A549 (cell line): ENCODE measurements around the gene SWAP70. TPM values are rescaled to one million over a fixed set of nuclear protein-coding genes. Genes with fewer than 3 reads are reported as not detected.

Source experiments
- ATAC-seq, 2 experiments: fragments of 200-7000 bp in 1 of 2; fragments of >200 bp in 1 of 2; cut with Nextera tagmentation in 1 of 2; cut with Tn5 transposase in 1 of 2; 3 replicates each; pipeline versions ENCODE4 v1.8.0 to v1.9.1; 2018 to 2020; ENCODE audit warnings: mild to moderate bottlenecking in 1 of 2, moderate library complexity in 1 of 2
- CTCF ChIA-PET: fragments of 300-600 bp; sonication (Branson Sonifier 250); formaldehyde crosslinking; extraction: SDS; loops from one replicate; lab custom pipeline; 2021; ENCODE audit warnings: antibody characterized with exemption, inconsistent platforms; lab: Yijun Ruan, JAX
- POLR2A ChIA-PET: fragments of 350-600 bp; formaldehyde crosslinking; extraction: SDS; loops from one replicate; lab custom pipeline; 2021; ENCODE audit warnings: antibody characterized with exemption, inconsistent platforms; lab: Yijun Ruan, JAX
- DNase-seq, 2 experiments: peaks; one replicate each; pipeline versions ENCODE4 v3.0.0 to v3.0.0-alpha.2; 2011 to 2016; ENCODE audit warnings: low read depth in 1 of 2, low spot score in 1 of 2
- FAIRE-seq: peaks from 2 replicates; lab custom pipeline; 2011; peaks lifted over from hg19 to GRCh38; lab: Jason Lieb, UNC
- H3K27ac ChIP-seq, 2 experiments: fragments of >200 bp; sonication (Bioruptor Twin); formaldehyde crosslinking; 3 replicates each; pipeline ENCODE4 v1.5.1; 2016 to 2017
- H3K4me1 ChIP-seq: fragments of >200 bp; sonication (Bioruptor Twin); formaldehyde crosslinking; 3 replicates; pipeline ENCODE4 v1.6.1; 2016
- H3K4me2 ChIP-seq: fragments of >200 bp; sonication (Bioruptor Twin); formaldehyde crosslinking; 3 replicates; pipeline ENCODE4 v1.6.1; 2016
- H3K4me3 ChIP-seq: fragments of >200 bp; sonication (Bioruptor Twin); formaldehyde crosslinking; 3 replicates; pipeline ENCODE4 v1.5.1; 2016
- H3K9me3 ChIP-seq: fragments of >200 bp; sonication (Bioruptor Twin); formaldehyde crosslinking; 3 replicates; pipeline ENCODE4 v1.6.1; 2016
- ATOH8 ChIP-seq: fragments of 250-450 bp; sonication (Bioruptor Pico); IDR thresholded peaks from 2 replicates; pipeline ENCODE4 v1.5.0; 2020; ENCODE audit warnings: low read depth, mild to moderate bottlenecking, moderate library complexity
- EHF ChIP-seq: fragments of 250-450 bp; sonication (Bioruptor Pico); IDR thresholded peaks from 2 replicates; pipeline ENCODE4 v1.5.0; 2020; ENCODE audit warnings: mild to moderate bottlenecking
- ELK1 ChIP-seq: fragments of 150-350 bp; IDR thresholded peaks from 2 replicates; pipeline ENCODE4 v1.6.1; 2014; ENCODE audit warnings: low read depth, mild to moderate bottlenecking, low read length
- FOXS1 ChIP-seq: fragments of 250-450 bp; sonication (Bioruptor Pico); IDR thresholded peaks from 2 replicates; pipeline ENCODE4 v1.5.0; 2020; ENCODE audit warnings: mild to moderate bottlenecking, moderate library complexity
- JUNB ChIP-seq: fragments of >200 bp; sonication (Bioruptor Twin); formaldehyde crosslinking; IDR thresholded peaks from 2 replicates; pipeline ENCODE4 v1.6.1; 2016
- KDM1A ChIP-seq: fragments of 200-600 bp; sonication (generic); IDR thresholded peaks from 2 replicates; pipeline ENCODE4 v1.6.1; 2016; ENCODE audit warnings: low read depth, mild to moderate bottlenecking
- KDM5A ChIP-seq: fragments of 200-600 bp; sonication (generic); IDR thresholded peaks from 2 replicates; pipeline ENCODE4 v1.6.1; 2016; ENCODE audit warnings: antibody characterized with exemption, mild to moderate bottlenecking
- MAFK ChIP-seq: fragments of 450-650 bp; IDR thresholded peaks from 2 replicates; pipeline ENCODE4 v1.6.1; 2014; ENCODE audit not compliant: partially characterized antibody
- NPAS2 ChIP-seq: fragments of 250-450 bp; sonication (Bioruptor Pico); IDR thresholded peaks from 2 replicates; pipeline ENCODE4 v1.8.0; 2022; ENCODE audit warnings: mild to moderate bottlenecking, moderate library complexity, borderline replicate concordance
- RAD21 ChIP-seq, 2 experiments: fragments of >200 bp in 1 of 2; sonication (Bioruptor Twin) in 1 of 2; formaldehyde crosslinking in 1 of 2; IDR thresholded peaks in 1 of 2; conservative IDR thresholded peaks in 1 of 2; 2 replicates in 1 of 2; 3 replicates in 1 of 2; pipeline ENCODE4 v1.6.1; 2012 to 2018; ENCODE audit warnings: inconsistent platforms in 1 of 2
- RARB ChIP-seq: fragments of 250-450 bp; sonication (Bioruptor Pico); IDR thresholded peaks from 2 replicates; pipeline ENCODE4 v1.8.0; 2021; ENCODE audit warnings: mild to moderate bottlenecking, moderate library complexity
- RFX5 ChIP-seq: fragments of 450-650 bp; IDR thresholded peaks from 2 replicates; pipeline ENCODE4 v1.7.1; 2014; ENCODE audit warnings: antibody characterized with exemption, mild to moderate bottlenecking, moderate library complexity
- SMC3 ChIP-seq: fragments of >200 bp; sonication (Bioruptor Twin); formaldehyde crosslinking; IDR thresholded peaks from 3 replicates; pipeline ENCODE4 v1.6.1; 2018; ENCODE audit warnings: inconsistent platforms
- ZSCAN20 ChIP-seq: fragments of 250-450 bp; sonication (Bioruptor Pico); IDR thresholded peaks from 2 replicates; pipeline ENCODE4 v1.8.0; 2022; ENCODE audit warnings: mild to moderate bottlenecking, moderate library complexity
- WGBS: methylation state at CpG from one replicate; pipeline ENCODE4 v1.1.6; 2017; ENCODE audit errors: missing lambda C conversion rate; 5-methylcytosine and 5-hydroxymethylcytosine counted together
- polyA plus RNA-seq, 4 experiments: library from polyadenylated mRNA; depleted of rRNA in 3 of 4; stranded (reverse); fragments of >200 nt; fragmentation: RNase III in 1 of 4; extraction: RNeasy Plus Mini Kit Qiagen cat#74134 plus additional on column Dnase treatment in 1 of 4; gene quantifications; 2 replicates in 3 of 4; 3 replicates in 1 of 4; pipeline ENCODE4 v1.2.3, GENCODE V29; 2011 to 2017
- TF ChIP-seq, protein P1 (sequence below): fragments of 200-600 bp; sonication (generic); IDR thresholded peaks from 2 replicates; pipeline ENCODE4 v1.6.1; 2016; ENCODE audit warnings: antibody characterized with exemption, mild to moderate bottlenecking, moderate library complexity
- TF ChIP-seq, protein P2 (sequence below): fragments of >200 bp; sonication (Bioruptor Twin); formaldehyde crosslinking; IDR thresholded peaks from 3 replicates; pipeline ENCODE4 v1.6.1; 2016
- TF ChIP-seq, protein P3 (sequence below): fragments of 250-450 bp; sonication (Bioruptor Pico); IDR thresholded peaks from 2 replicates; pipeline ENCODE4 v1.5.0; 2021; ENCODE audit warnings: mild to moderate bottlenecking, moderate library complexity, borderline replicate concordance

SWAP70 gene
- polyA plus RNA-seq, 2 of the 4 experiments (the other 2 are of a cell fraction), result 24.5 to 25.5 TPM

- ATAC-seq, result no peak
- WGBS, result 88% methylated on average over 1 of the region's 1 CpG
- Histone ChIP-seq H3K4me1 (no peaks in the 10 kb centered on the region), H3K4me2 (no peak overlapping the region), H3K27ac (no peak overlapping the region), H3K4me3 (no peak overlapping the region), H3K9me3 (0 out of 3 replicates have a peak, but pooled peaks cover 6% of the 10 kb centered on the region)
- POLR2A ChIA-PET, result interaction anchor here (0.5 to 0.6 kb wide), 2 partner anchors 36 to 337 kb away, joined by 3 read pairs; no protein-coding TSS in a partner anchor
- DNase-seq, result no peak
- CTCF ChIA-PET, result no interaction called here
- no peak for TF ChIP-seq ATOH8 (CRISPR knock-in tag)
- TF ChIP-seq KDM5A, result no peak
- TF ChIP-seq NPAS2 (CRISPR knock-in tag), result no peak
- no peak for TF ChIP-seq ZSCAN20
- no peak for TF ChIP-seq ELK1
- TF ChIP-seq MAFK, result no peak
- no peak for TF ChIP-seq JUNB
- no peak for TF ChIP-seq SMC3
- TF ChIP-seq, protein P1, sequence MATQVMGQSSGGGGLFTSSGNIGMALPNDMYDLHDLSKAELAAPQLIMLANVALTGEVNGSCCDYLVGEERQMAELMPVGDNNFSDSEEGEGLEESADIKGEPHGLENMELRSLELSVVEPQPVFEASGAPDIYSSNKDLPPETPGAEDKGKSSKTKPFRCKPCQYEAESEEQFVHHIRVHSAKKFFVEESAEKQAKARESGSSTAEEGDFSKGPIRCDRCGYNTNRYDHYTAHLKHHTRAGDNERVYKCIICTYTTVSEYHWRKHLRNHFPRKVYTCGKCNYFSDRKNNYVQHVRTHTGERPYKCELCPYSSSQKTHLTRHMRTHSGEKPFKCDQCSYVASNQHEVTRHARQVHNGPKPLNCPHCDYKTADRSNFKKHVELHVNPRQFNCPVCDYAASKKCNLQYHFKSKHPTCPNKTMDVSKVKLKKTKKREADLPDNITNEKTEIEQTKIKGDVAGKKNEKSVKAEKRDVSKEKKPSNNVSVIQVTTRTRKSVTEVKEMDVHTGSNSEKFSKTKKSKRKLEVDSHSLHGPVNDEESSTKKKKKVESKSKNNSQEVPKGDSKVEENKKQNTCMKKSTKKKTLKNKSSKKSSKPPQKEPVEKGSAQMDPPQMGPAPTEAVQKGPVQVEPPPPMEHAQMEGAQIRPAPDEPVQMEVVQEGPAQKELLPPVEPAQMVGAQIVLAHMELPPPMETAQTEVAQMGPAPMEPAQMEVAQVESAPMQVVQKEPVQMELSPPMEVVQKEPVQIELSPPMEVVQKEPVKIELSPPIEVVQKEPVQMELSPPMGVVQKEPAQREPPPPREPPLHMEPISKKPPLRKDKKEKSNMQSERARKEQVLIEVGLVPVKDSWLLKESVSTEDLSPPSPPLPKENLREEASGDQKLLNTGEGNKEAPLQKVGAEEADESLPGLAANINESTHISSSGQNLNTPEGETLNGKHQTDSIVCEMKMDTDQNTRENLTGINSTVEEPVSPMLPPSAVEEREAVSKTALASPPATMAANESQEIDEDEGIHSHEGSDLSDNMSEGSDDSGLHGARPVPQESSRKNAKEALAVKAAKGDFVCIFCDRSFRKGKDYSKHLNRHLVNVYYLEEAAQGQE, result no peak
- TF ChIP-seq, protein P2, sequence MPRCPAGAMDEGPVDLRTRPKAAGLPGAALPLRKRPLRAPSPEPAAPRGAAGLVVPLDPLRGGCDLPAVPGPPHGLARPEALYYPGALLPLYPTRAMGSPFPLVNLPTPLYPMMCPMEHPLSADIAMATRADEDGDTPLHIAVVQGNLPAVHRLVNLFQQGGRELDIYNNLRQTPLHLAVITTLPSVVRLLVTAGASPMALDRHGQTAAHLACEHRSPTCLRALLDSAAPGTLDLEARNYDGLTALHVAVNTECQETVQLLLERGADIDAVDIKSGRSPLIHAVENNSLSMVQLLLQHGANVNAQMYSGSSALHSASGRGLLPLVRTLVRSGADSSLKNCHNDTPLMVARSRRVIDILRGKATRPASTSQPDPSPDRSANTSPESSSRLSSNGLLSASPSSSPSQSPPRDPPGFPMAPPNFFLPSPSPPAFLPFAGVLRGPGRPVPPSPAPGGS, result no peak
- no peak for TF ChIP-seq EHF
- no peak for TF ChIP-seq RARB
- no peak for TF ChIP-seq KDM1A
- no peak for TF ChIP-seq FOXS1
- TF ChIP-seq, protein P3, sequence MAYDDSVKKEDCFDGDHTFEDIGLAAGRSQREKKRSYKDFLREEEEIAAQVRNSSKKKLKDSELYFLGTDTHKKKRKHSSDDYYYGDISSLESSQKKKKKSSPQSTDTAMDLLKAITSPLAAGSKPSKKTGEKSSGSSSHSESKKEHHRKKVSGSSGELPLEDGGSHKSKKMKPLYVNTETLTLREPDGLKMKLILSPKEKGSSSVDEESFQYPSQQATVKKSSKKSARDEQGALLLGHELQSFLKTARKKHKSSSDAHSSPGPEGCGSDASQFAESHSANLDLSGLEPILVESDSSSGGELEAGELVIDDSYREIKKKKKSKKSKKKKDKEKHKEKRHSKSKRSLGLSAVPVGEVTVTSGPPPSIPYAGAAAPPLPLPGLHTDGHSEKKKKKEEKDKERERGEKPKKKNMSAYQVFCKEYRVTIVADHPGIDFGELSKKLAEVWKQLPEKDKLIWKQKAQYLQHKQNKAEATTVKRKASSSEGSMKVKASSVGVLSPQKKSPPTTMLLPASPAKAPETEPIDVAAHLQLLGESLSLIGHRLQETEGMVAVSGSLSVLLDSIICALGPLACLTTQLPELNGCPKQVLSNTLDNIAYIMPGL (CRISPR knock-in tag), result no peak
- TF ChIP-seq RFX5, result no peak
- no peak for TF ChIP-seq RAD21 (conservative IDR thresholded peaks at IDR 0.05 in 1 of 2, IDR thresholded peaks at IDR 0.05 in 1 of 2)
- FAIRE-seq, result no peak
These were observed 47.0 kb downstream of the SWAP70 start for GRCh38 chr11:9710852-9711251.
